Liver (tissue), 9 donors: Measurements from ENCODE around the gene FMN1. TPM values are rescaled to one million over a fixed set of nuclear protein-coding genes. Genes with fewer than 3 reads are reported as not detected.

Experiments
- DNase-seq: peaks from one replicate; pipeline ENCODE4 v3.0.0-alpha.2; 2017; ENCODE audit warnings: low spot score
- H3K27ac ChIP-seq, 2 donors: one replicate each; pipeline ENCODE4 v1.7.0; 2013; ENCODE audit warnings: inconsistent platforms in 2 of 2, low read length in 2 of 2, control low read depth in 1 of 2, low read depth in 1 of 2, mild to moderate bottlenecking in 1 of 2
- H3K27me3 ChIP-seq, 4 donors: one replicate each; pipeline versions ENCODE4 v1.6.1 to v1.7.0; 2013; ENCODE audit warnings: low read length in 3 of 4, inconsistent platforms in 1 of 4, mild to moderate bottlenecking in 1 of 4, moderate library complexity in 1 of 4; ENCODE audit not compliant: control insufficient read depth in 4 of 4, insufficient read depth in 4 of 4
- H3K36me3 ChIP-seq, 4 donors: one replicate each; pipeline versions ENCODE4 v1.6.1 to v1.7.0; 2013; ENCODE audit warnings: low read length in 3 of 4, mild to moderate bottlenecking in 3 of 4, low read depth in 1 of 4, moderate library complexity in 1 of 4; ENCODE audit not compliant: control insufficient read depth in 4 of 4, insufficient read depth in 3 of 4
- H3K4me1 ChIP-seq, 4 donors: one replicate each; pipeline versions ENCODE4 v1.6.1 to v1.7.0; 2013; ENCODE audit warnings: low read length in 3 of 4, mild to moderate bottlenecking in 3 of 4, moderate library complexity in 1 of 4; ENCODE audit not compliant: control insufficient read depth in 4 of 4, insufficient read depth in 4 of 4
- H3K4me3 ChIP-seq, 3 donors: one replicate each; pipeline versions ENCODE4 v1.6.1 to v1.7.0; 2013; ENCODE audit warnings: low read length in 3 of 3, control low read depth in 1 of 3, low read depth in 1 of 3, mild to moderate bottlenecking in 1 of 3
- H3K9ac ChIP-seq, 2 donors: one replicate each; pipeline ENCODE4 v1.7.0; 2013; ENCODE audit warnings: low read length in 2 of 2, mild to moderate bottlenecking in 2 of 2, moderate library complexity in 2 of 2, control low read depth in 1 of 2, low read depth in 1 of 2
- H3K9me3 ChIP-seq, 4 donors: one replicate each; pipeline versions ENCODE4 v1.6.1 to v1.7.0; 2013; ENCODE audit warnings: low read length in 3 of 4; ENCODE audit not compliant: control insufficient read depth in 4 of 4
- ATF3 ChIP-seq: IDR thresholded peaks from 2 replicates; pipeline ENCODE4 v1.6.1; 2016; ENCODE audit warnings: antibody characterized with exemption
- EGR1 ChIP-seq, 2 donors: IDR thresholded peaks; 2 replicates each; pipeline ENCODE4 v1.6.1; 2016 to 2018; ENCODE audit warnings: antibody characterized with exemption in 2 of 2, low read depth in 2 of 2
- FOXA1 ChIP-seq: IDR thresholded peaks from 2 replicates; pipeline ENCODE4 v1.6.1; 2016; ENCODE audit warnings: antibody characterized with exemption
- FOXA2 ChIP-seq: IDR thresholded peaks from 2 replicates; pipeline ENCODE4 v1.6.1; 2016; ENCODE audit warnings: antibody characterized with exemption
- GABPA ChIP-seq, 2 donors: IDR thresholded peaks in 1 of 2; conservative IDR thresholded peaks in 1 of 2; 2 replicates each; pipeline ENCODE4 v1.6.1; 2016; ENCODE audit warnings: antibody characterized with exemption in 2 of 2, mild to moderate bottlenecking in 1 of 2, moderate library complexity in 1 of 2
- HNF4A ChIP-seq, 2 donors: conservative IDR thresholded peaks; 2 replicates each; pipeline ENCODE4 v1.6.1; 2016; ENCODE audit warnings: antibody characterized with exemption in 2 of 2, mild to moderate bottlenecking in 2 of 2
- HNF4G ChIP-seq: IDR thresholded peaks from 2 replicates; pipeline ENCODE4 v1.6.1; 2016; ENCODE audit warnings: antibody characterized with exemption
- JUND ChIP-seq, 2 donors: IDR thresholded peaks; 2 replicates each; pipeline ENCODE4 v1.6.1; 2016; ENCODE audit warnings: antibody characterized with exemption in 2 of 2
- NR2F2 ChIP-seq: IDR thresholded peaks from 2 replicates; pipeline ENCODE4 v1.6.1; 2016; ENCODE audit warnings: antibody characterized with exemption
- RAD21 ChIP-seq, 2 donors: IDR thresholded peaks; 2 replicates each; pipeline ENCODE4 v1.6.1; 2016; ENCODE audit warnings: antibody characterized with exemption in 2 of 2, mild to moderate bottlenecking in 2 of 2
- REST ChIP-seq: IDR thresholded peaks from 2 replicates; pipeline ENCODE4 v1.6.1; 2016; ENCODE audit warnings: antibody characterized with exemption, mild to moderate bottlenecking
- RXRA ChIP-seq, 2 donors: IDR thresholded peaks; 2 replicates each; pipeline ENCODE4 v1.6.1; 2017 to 2018; ENCODE audit warnings: antibody characterized with exemption in 2 of 2, mild to moderate bottlenecking in 1 of 2
- SP1 ChIP-seq: IDR thresholded peaks from 2 replicates; pipeline ENCODE4 v1.6.1; 2018; ENCODE audit warnings: antibody characterized with exemption, mild to moderate bottlenecking
- YY1 ChIP-seq: IDR thresholded peaks from 2 replicates; pipeline ENCODE4 v1.6.1; 2016; ENCODE audit warnings: antibody characterized with exemption, mild to moderate bottlenecking
- WGBS: extraction: QIAGEN DNeasy Blood & Tissue Kit; methylation state at CpG from one replicate; pipeline ENCODE4 v1.1.7; 2013; 5-methylcytosine and 5-hydroxymethylcytosine counted together
- polyA plus RNA-seq, 2 donors: library from polyadenylated mRNA; stranded (reverse) in 1 of 2; unstranded in 1 of 2; fragments of 200-250 nt in 1 of 2; fragments of >200 nt in 1 of 2; fragmentation: Nextera tagmentation in 1 of 2; extraction: Ambion mirVana in 1 of 2; gene quantifications; one replicate each; pipeline versions ENCODE4 v1.2.1 to v1.2.3, GENCODE V29; 2013 to 2015
- total RNA-seq, 2 donors: library from RNA; depleted of rRNA; stranded (reverse); fragments of >200 nt; gene quantifications; one replicate each; pipeline ENCODE4 v1.2.3, GENCODE V29; 2014
- TF ChIP-seq, protein P1 (sequence below): IDR thresholded peaks from 2 replicates; pipeline ENCODE4 v1.6.1; 2016; ENCODE audit warnings: antibody characterized with exemption
- TF ChIP-seq, protein P2 (sequence below): IDR thresholded peaks from 2 replicates; pipeline ENCODE4 v1.6.1; 2016; ENCODE audit warnings: antibody characterized with exemption
- TF ChIP-seq, protein P3 (sequence below): fragments of 150-350 bp; IDR thresholded peaks from 2 replicates; pipeline ENCODE4 v1.5.1; 2017; ENCODE audit warnings: improper control_type of control experiment, low read depth, low read length; ENCODE audit not compliant: missing input control
- donor health status: healthy.
- donor health status: healthy.
- donor health status: healthy.
- donor health status: healthy.
- donor health status: healthy.

FMN1 gene
- total and polyA plus RNA-seq, 4 donors = 0.21 to 5.4 (median 0.53) TPM

DNA sequence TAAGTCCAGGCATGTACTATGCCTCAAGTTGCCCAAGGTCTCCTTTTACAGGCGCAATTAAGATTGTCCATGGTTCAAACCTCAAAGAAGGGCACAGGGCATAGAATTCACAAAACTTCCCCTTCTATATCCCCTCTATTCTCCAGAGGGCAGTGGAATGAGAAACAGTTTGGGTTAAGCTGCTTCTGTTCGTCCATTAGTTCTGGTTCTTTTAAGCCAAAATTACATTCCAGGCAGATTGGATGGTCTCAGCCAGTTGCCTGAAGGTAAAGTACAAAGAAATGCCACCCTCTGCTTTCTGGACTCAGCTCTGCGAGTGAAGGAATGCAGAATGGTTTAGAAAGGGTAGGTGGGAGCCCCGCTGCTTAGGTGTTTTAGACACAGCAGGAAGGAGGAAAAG is 276.0 kb downstream of the FMN1 start:
- no peak for TF ChIP-seq YY1
- no peak for TF ChIP-seq RXRA (IDR thresholded peaks at IDR 0.05)
- no peak for TF ChIP-seq HNF4G
- TF ChIP-seq, protein P1, sequence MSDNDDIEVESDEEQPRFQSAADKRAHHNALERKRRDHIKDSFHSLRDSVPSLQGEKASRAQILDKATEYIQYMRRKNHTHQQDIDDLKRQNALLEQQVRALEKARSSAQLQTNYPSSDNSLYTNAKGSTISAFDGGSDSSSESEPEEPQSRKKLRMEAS = no peak
- no peak for TF ChIP-seq RAD21 (IDR thresholded peaks at IDR 0.05)
- no peak for TF ChIP-seq ATF3
- TF ChIP-seq FOXA2 = no peak
- TF ChIP-seq SP1 = no peak
- TF ChIP-seq, protein P2, sequence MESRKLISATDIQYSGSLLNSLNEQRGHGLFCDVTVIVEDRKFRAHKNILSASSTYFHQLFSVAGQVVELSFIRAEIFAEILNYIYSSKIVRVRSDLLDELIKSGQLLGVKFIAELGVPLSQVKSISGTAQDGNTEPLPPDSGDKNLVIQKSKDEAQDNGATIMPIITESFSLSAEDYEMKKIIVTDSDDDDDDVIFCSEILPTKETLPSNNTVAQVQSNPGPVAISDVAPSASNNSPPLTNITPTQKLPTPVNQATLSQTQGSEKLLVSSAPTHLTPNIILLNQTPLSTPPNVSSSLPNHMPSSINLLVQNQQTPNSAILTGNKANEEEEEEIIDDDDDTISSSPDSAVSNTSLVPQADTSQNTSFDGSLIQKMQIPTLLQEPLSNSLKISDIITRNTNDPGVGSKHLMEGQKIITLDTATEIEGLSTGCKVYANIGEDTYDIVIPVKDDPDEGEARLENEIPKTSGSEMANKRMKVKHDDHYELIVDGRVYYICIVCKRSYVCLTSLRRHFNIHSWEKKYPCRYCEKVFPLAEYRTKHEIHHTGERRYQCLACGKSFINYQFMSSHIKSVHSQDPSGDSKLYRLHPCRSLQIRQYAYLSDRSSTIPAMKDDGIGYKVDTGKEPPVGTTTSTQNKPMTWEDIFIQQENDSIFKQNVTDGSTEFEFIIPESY = no peak
- TF ChIP-seq EGR1 (IDR thresholded peaks at IDR 0.05; ENCODE audit: low read depth in 2 of 2) = no peak
- TF ChIP-seq GABPA (IDR thresholded peaks at IDR 0.05 in 1 of 2, conservative IDR thresholded peaks at IDR 0.05 in 1 of 2) = no peak
- TF ChIP-seq REST = no peak
- TF ChIP-seq JUND (IDR thresholded peaks at IDR 0.05) = no peak
- TF ChIP-seq, protein P3, sequence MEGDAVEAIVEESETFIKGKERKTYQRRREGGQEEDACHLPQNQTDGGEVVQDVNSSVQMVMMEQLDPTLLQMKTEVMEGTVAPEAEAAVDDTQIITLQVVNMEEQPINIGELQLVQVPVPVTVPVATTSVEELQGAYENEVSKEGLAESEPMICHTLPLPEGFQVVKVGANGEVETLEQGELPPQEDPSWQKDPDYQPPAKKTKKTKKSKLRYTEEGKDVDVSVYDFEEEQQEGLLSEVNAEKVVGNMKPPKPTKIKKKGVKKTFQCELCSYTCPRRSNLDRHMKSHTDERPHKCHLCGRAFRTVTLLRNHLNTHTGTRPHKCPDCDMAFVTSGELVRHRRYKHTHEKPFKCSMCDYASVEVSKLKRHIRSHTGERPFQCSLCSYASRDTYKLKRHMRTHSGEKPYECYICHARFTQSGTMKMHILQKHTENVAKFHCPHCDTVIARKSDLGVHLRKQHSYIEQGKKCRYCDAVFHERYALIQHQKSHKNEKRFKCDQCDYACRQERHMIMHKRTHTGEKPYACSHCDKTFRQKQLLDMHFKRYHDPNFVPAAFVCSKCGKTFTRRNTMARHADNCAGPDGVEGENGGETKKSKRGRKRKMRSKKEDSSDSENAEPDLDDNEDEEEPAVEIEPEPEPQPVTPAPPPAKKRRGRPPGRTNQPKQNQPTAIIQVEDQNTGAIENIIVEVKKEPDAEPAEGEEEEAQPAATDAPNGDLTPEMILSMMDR = no peak
- TF ChIP-seq NR2F2 = no peak
- DNase-seq = no peak

GRCh38 chr15:32910839-32911238 is 283.7 kb downstream of the FMN1 start:
- Histone ChIP-seq H3K9me3 (no peaks in the 10 kb centered on the region), H3K27ac (no peak overlapping the region), H3K36me3 (no peaks in the 10 kb centered on the region), H3K27me3 (peaks cover 0 to 3% (median 1%) of the 10 kb centered on the region in 4 donors), H3K4me3 (no peak overlapping the region), H3K4me1 (peaks cover 0 to 2% (median 0%) of the 10 kb centered on the region in 4 donors), H3K9ac (no peak overlapping the region)
- TF ChIP-seq RXRA (IDR thresholded peaks at IDR 0.05) (no peak), ATF3 (no peak), HNF4G (no peak), FOXA1 (no peak), YY1 (no peak), HNF4A (conservative IDR thresholded peaks at IDR 0.05) (no peak), SP1 (no peak)
- TF ChIP-seq, protein P1 = no peak
- DNase-seq = no peak
- 91% methylated on average over 3 of the region's 3 CpGs for WGBS

More for the DNA sequence above, 276.0 kb downstream of the FMN1 start:
- Histone ChIP-seq H3K9ac (no peak overlapping the region), H3K4me3 (no peak overlapping the region), H3K36me3 (no peaks in the 10 kb centered on the region), H3K9me3 (no peaks in the 10 kb centered on the region), H3K27ac (no peak overlapping the region), H3K27me3 (peaks cover 0 to 6% (median 1%) of the 10 kb centered on the region in 4 donors), H3K4me1 (no peaks in the 10 kb centered on the region)
- WGBS = 82% methylated on average over 4 of the region's 4 CpGs
